Islet of Langerhans (tissue), 1 donor: ENCODE results near the gene DSG1.
"Not testable (repeated sequence)": the region's sequence is repeated elsewhere in the genome, so short reads cannot be mapped to it uniquely, and the experiment has no call there.

Experiments
- FAIRE-seq: peaks from one replicate; lab custom pipeline; 2011; peaks lifted over from hg19 to GRCh38; lab: Jason Lieb, UNC

The DSG1 gene

GRCh38 chr18:31317860-31318259 is at the start of gene DSG1:
Gene DSG1 (plus strand): TSS chr18:31318160. CDS start chr18:31318301, 141 bp downstream.
- no peak for FAIRE-seq

GRCh38 chr18:31268985-31269406 is 49.0 kb upstream of the DSG1 start:
- FAIRE-seq = no peak

- FAIRE-seq = no peak
Observed at GRCh38 chr18:31269566-31269965, 48.4 kb upstream of the DSG1 start.

GRCh38 chr18:31270578-31270977 is 47.4 kb upstream of the DSG1 start:
- no peak for FAIRE-seq

GRCh38 chr18:31273812-31274527 is 44.0 kb upstream of the DSG1 start:
- FAIRE-seq = no peak

- no peak for FAIRE-seq
Observed at GRCh38 chr18:31274931-31275330, 43.0 kb upstream of the DSG1 start.

GRCh38 chr18:31275722-31276463 is 42.1 kb upstream of the DSG1 start:
- FAIRE-seq = no peak

DNA sequence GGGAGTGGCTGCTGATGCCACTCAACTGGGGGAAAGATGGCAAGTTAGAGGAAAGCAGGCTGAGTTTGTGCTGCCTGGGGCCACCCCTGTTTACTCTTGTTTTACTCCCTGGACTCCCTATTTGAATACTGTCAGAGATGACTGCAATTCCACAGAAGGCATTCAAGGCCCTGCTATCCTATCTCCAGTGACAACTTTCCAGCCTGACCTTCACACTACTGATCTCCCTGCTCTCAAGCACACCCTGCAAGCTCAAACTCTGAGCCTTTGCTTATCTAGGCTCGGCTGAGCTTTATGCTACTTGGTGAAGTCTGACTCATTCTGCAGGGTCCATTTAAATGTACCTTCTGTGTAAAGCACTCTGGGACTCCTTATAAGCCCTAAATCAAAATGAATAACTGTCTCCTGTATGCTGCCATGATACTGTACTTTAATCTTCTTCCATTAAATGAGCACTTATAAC is 39.3 kb upstream of the DSG1 start:
- FAIRE-seq = no peak

GRCh38 chr18:31280502-31280901 is 37.5 kb upstream of the DSG1 start:
- no peak for FAIRE-seq

- no peak for FAIRE-seq
Observed at GRCh38 chr18:31281437-31281836, 36.5 kb upstream of the DSG1 start.

DNA sequence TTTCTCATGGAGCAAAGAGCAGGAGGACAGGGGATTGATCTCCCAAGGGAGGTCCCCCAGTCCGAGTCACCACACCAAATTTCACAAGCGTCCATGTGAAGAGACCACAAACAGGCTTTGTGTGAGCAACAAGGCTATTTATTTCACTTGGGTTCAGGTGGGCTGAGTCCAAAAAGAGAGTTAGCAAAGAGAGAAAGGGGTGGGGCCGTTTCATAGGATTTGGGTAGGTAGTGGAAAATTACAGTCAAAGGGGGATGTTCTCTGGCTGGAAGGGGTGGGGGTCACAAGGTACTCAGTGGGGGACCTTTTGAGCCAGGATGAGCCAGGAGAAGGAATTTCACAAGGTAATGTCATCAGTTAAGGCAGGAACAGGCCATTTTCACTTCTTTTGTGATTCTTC is 28.5 kb upstream of the DSG1 start:
- not testable (repeated sequence) for FAIRE-seq

DNA sequence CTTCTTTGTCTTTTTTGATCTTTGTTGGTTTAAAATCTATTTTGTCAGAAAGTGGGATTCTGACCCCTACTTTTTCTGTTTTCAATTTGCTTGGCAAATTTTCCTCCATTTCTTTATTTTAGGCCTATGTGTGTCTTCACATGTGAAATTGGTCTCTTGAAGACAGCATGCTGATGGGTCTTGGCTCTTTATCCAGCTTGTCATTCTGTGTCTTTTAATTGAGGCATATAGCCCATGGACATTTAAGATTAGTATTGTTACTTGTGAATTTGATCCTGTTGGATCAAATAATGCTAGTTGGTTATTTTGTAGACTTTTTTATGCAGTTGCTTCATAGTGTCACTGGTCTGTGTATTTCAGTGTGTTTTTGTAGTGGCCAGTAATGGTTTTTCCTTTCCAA is 26.3 kb upstream of the DSG1 start:
- no peak for FAIRE-seq

GRCh38 chr18:31294199-31294747 is 23.7 kb upstream of the DSG1 start:
- no peak for FAIRE-seq

DNA sequence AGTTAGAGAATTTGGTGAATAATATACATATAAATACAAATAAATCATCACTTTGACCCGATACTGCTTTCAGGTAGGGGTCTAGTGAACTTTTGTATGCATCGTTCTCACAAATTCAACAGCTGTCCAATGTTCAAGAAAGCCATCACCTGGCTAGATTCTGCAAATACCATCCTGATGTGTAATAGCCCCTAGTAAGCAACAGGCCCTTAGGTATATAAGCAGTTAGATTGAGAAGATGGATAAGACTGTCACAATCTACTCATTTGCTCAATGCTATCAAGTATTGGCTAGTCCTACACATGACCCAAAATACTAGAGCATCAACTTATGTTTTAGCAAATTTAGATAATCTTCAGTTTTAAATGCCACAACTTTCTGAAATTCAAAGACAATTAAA is 20.7 kb upstream of the DSG1 start:
- no peak for FAIRE-seq

DNA sequence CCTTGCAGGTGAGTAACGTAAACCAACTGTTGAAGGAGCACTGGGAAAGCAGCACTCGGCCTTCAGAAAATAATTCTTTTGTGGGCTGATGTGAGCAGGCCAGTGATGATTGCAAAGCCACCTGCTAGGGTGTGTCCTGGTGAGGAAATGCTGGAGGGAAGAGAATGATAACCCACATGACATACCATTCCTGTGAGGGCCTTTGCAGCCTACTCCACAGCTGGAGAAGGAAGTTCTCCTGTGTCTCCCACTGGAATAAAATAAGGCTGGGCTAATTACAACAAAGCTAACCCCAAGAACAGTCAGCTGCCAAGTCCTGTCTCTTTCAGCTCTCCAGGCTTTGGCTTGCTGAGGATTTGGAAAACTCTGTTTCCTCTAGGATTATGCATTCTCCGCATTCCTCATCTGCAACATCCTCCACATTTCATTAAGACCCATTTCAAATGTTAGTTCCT is 16.7 kb upstream of the DSG1 start:
- no peak for FAIRE-seq

GRCh38 chr18:31302991-31303390 is 15.0 kb upstream of the DSG1 start:
- FAIRE-seq = no peak

DNA sequence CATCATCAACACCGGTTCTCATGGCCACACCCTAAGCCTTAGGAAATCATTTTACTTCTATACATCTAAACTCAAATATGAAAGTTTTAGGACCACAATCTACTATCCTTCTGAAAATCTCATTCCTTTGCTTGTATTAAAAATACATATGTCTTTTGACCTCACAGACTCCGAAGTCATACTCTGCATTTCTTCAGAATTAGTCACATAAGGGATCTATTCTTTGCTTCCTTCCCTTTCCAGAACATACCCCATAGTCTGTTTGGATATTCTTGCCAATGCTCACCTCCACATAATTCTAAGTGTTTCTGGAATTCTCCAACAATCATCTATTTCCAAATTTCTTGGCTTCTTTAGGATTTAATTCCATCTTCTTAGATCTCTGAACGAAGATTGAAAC is 14.2 kb upstream of the DSG1 start:
- no peak for FAIRE-seq

DNA sequence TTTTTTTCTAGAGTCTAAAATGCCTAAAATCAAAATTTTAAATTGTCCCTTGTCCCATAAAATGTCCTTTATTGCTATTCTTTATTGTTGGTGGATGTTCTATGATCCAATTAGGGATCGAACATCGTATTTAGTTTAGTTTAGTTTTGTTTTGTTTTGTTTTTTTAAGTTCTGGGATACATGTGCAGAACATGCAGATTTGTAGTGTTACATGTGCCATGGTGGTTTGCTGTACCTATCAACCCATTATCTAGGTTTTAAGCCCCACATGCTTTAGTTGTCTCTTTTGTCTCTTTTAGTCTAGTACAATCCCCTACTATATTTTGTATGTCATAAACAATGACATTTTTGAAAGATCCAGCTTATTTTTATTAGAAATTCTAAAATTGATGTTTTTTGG is 8.8 kb upstream of the DSG1 start:
- no peak for FAIRE-seq

- no peak for FAIRE-seq
Observed at GRCh38 chr18:31316974-31317373, 986 bp upstream of the DSG1 start.

GRCh38 chr18:31321719-31322118 is 3.8 kb downstream of the DSG1 start:
- no peak for FAIRE-seq

DNA sequence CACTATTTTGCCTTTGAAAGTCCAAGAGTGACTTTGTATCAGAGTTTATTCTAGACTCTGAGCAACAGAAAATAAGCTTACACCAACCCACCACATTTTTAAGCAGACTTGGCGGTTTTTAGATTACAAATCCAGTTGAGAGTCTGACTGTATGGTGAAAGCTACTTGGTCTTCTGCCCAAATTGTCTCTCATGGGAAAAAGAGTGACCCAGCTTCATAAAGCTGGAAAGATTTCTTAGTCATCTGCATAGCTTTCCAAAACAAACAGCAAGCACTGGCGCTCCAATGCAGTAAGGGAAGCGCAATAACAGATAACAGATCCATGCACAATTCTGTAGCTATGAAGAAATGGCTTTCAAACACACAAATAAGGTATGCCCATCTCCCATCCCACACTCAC is 7.1 kb downstream of the DSG1 start:
- no peak for FAIRE-seq

DNA sequence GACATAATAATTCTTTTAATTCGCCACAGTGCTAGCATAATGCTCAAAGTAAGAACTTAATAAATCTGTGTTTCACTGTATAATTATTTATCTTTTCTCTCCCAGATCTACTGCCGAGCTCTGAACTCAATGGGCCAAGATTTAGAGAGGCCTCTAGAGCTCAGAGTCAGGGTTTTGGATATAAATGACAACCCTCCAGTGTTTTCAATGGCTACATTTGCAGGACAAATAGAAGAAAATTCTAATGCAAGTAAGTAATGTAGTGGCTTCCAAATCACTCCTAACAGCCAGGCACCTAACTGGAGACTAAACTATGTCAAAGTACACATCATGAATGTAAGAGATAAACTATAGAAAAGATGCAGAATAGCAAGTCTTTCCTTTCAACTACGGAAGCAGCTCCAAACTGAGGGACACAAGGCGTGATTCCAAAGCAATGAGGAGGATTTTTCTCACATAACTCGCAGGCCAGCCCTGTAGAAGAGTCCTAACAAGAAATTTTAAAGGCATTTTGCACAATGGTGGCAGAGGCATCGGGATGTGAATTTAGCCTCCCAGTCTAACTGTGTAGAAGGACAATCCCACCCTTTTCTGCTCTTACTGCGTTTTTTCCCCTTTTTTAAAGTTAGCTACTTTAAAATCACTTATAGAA is 12.0 kb downstream of the DSG1 start:
- no peak for FAIRE-seq

DNA sequence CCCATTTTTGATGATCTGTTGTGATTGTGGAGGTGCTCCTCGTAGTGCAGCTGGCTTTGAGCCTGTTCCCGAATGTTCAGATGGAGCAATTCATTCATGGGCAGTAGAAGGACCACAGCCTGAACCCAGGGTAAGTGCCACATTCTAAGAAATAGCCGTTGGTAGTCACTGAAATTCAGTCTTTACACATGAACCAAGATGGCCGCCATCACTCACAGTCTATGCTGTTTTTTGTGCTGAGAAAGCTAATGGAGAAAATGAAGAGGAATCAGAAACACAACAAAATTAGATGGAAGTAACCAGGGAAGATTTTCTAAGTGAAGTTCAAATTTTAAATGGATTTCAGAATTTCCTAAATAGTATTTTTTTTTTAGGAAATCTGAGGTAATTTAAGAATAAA is 25.5 kb downstream of the DSG1 start:
- FAIRE-seq = no peak
